Ovary (tissue), 3 donors: ENCODE results near the gene BTN1A1.

Experiments
- CTCF ChIP-seq, 3 donors: fragments of 450-650 bp in 2 of 3; fragments of 200-600 bp in 1 of 3; IDR thresholded peaks; one replicate each; pipeline versions ENCODE4 v1.5.1 to v1.8.0; 2016 to 2022; ENCODE audit warnings: antibody characterized with exemption in 3 of 3, mild to moderate bottlenecking in 1 of 3
- POLR2A ChIP-seq: fragments of 450-650 bp; IDR thresholded peaks from one replicate; pipeline ENCODE4 v1.6.1; 2017; ENCODE audit warnings: antibody characterized with exemption, mild to moderate bottlenecking, moderate library complexity
- donor health status: DM: no; HTN: no; CAD: no.

- no peak for TF ChIP-seq POLR2A
- no peak for TF ChIP-seq CTCF (IDR thresholded peaks at IDR 0.05)
Observed at GRCh38 chr6:26464014-26464413, 36.1 kb upstream of the BTN1A1 start.
